PC-9 (cell line): ENCODE results near the gene ECE1. TPM values are rescaled to one million over a fixed set of nuclear protein-coding genes. Genes with fewer than 3 reads are reported as not detected.

Experiments used
- BruUV-seq: library from RNA; stranded (reverse); fragments of 400-500 nt; replicated peaks from 2 replicates; lab custom pipeline; 2021; lab: Mats Ljungman, UMichigan
- CTCF ChIA-PET: fragments of 300-600 bp; sonication (Branson Sonifier 250); formaldehyde crosslinking; loops from one replicate; lab custom pipeline; 2022; ENCODE audit warnings: antibody characterized with exemption; lab: Charles Lee
- POLR2A ChIA-PET: fragments of 300-600 bp; sonication (Branson Sonifier 250); formaldehyde crosslinking; loops from one replicate; lab custom pipeline; 2022; ENCODE audit warnings: antibody characterized with exemption; ENCODE audit not compliant: unreplicated experiment; lab: Charles Lee
- DNase-seq, 2 experiments: peaks; one replicate each; pipeline versions ENCODE4 v3.0.0 to v3.0.0-alpha.2; 2015 to 2022; ENCODE audit warnings: mixed read lengths in 1 of 2
- H2AFZ ChIP-seq: fragments of 200-600 bp; sonication (generic); 2 replicates; pipeline ENCODE4 v1.8.1; 2017; ENCODE audit warnings: antibody characterized with exemption
- H3F3A ChIP-seq: fragments of 200-600 bp; sonication (generic); 2 replicates; pipeline ENCODE4 v1.8.1; 2017; ENCODE audit warnings: antibody characterized with exemption, mild to moderate bottlenecking, low read depth; ENCODE audit not compliant: insufficient read depth
- H3K27ac ChIP-seq: fragments of 200-600 bp; sonication (generic); 2 replicates; pipeline ENCODE4 v1.6.1; 2016; ENCODE audit warnings: mixed run types
- H3K27me3 ChIP-seq: fragments of 200-600 bp; sonication (generic); 2 replicates; pipeline ENCODE4 v1.6.1; 2016; ENCODE audit warnings: low read depth, mixed run types; ENCODE audit not compliant: insufficient read depth
- H3K36me3 ChIP-seq: fragments of 200-600 bp; sonication (generic); 2 replicates; pipeline ENCODE4 v1.6.1; 2016; ENCODE audit warnings: low read depth, mixed run types
- H3K4me1 ChIP-seq: fragments of 200-600 bp; sonication (generic); replicated peaks from 2 replicates; pipeline ENCODE4 v1.6.1; 2016; ENCODE audit warnings: mixed run types; ENCODE audit not compliant: insufficient read depth
- H3K4me2 ChIP-seq: fragments of 200-600 bp; sonication (generic); 2 replicates; pipeline ENCODE4 v1.6.1; 2017; ENCODE audit warnings: mixed run types
- H3K4me3 ChIP-seq: fragments of 200-600 bp; sonication (generic); 2 replicates; pipeline ENCODE4 v1.6.1; 2016; ENCODE audit warnings: mixed run types
- H3K79me2 ChIP-seq: fragments of 200-600 bp; sonication (generic); 2 replicates; pipeline ENCODE4 v1.6.1; 2017; ENCODE audit warnings: low read depth, mixed run types
- H3K9me2 ChIP-seq: fragments of 200-600 bp; sonication (generic); 2 replicates; pipeline ENCODE4 v1.8.1; 2017; ENCODE audit warnings: mild to moderate bottlenecking; ENCODE audit not compliant: insufficient read depth
- H3K9me3 ChIP-seq: fragments of 200-600 bp; sonication (generic); 2 replicates; pipeline ENCODE4 v1.8.1; 2016; ENCODE audit warnings: low read depth; ENCODE audit not compliant: insufficient read depth
- H4K20me1 ChIP-seq: fragments of 200-600 bp; sonication (generic); 2 replicates; pipeline ENCODE4 v1.8.1; 2017; ENCODE audit not compliant: insufficient read depth
- EZH2 ChIP-seq: fragments of 200-600 bp; sonication (generic); IDR thresholded peaks from 2 replicates; pipeline ENCODE4 v1.8.0; 2017; ENCODE audit warnings: antibody characterized with exemption, low read depth
- intact Hi-C: fragments of 100-400 bp; cut with micrococcal nuclease; formaldehyde crosslinking; loops from one replicate; pipeline ENCODE4 v1.10.0; 2022; ENCODE audit not compliant: unreplicated experiment
- total RNA-seq: library from RNA; stranded (reverse); gene quantifications from 2 replicates; pipeline ENCODE4 v1.2.3, GENCODE V29; 2021
- TF ChIP-seq, protein P1 (sequence below): fragments of 200-600 bp; sonication (generic); conservative IDR thresholded peaks from 2 replicates; pipeline ENCODE4 v1.6.1; 2017; ENCODE audit warnings: mixed run types, antibody characterized with exemption, mild to moderate bottlenecking, moderate library complexity

ECE1 gene
- total RNA-seq, 1 experiment from 2014 or later: 80.8 TPM

DNA sequence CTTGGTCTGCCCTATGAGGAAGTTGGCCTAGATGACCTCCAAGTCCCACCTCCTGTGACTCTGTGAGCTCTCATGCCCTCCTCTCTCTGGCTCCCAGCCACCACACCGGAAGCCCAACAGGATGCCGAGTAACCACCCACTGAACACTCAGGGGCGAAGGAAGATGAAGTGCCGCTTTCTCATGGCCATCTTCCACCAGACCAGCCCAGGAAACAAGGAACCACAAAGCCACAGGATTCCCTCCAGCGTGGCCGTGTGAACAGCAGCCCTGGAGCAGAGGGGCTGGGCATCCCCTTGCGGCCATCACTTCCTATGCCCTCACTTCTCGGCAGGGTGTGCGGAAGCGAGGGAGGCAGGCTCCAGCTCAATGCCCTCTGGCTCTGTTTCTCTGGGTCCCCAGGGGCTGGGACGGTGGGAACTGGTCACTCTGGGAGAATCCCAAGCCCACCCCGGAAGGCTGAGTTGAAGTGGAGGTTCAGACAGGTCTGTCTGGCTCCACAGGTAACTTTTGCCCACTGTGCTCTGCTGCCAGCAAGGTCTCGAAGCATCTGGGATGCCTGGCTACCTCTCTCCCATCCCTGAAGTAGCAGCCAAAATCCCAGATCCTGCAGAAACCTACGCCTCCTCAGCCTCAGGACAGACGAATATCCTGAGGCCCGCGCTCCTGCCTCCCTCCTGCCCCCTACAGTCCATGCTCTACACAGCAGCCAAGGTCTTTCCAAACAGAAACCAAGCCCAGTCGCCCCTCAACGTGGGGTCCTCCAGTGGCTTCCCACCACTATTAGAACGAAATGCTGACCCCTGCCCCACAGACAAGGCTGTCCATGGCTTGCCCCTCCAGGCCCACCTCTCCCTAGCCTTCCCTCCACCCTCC lies 44.2 kb upstream of the ECE1 start:
- TF ChIP-seq EZH2: no peak
- TF ChIP-seq, protein P1, sequence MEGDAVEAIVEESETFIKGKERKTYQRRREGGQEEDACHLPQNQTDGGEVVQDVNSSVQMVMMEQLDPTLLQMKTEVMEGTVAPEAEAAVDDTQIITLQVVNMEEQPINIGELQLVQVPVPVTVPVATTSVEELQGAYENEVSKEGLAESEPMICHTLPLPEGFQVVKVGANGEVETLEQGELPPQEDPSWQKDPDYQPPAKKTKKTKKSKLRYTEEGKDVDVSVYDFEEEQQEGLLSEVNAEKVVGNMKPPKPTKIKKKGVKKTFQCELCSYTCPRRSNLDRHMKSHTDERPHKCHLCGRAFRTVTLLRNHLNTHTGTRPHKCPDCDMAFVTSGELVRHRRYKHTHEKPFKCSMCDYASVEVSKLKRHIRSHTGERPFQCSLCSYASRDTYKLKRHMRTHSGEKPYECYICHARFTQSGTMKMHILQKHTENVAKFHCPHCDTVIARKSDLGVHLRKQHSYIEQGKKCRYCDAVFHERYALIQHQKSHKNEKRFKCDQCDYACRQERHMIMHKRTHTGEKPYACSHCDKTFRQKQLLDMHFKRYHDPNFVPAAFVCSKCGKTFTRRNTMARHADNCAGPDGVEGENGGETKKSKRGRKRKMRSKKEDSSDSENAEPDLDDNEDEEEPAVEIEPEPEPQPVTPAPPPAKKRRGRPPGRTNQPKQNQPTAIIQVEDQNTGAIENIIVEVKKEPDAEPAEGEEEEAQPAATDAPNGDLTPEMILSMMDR: peak; percentile 67
- no peaks in the 10 kb centered on the region for H3K27me3 ChIP-seq
- H2AFZ ChIP-seq: no peak overlapping the region
- peaks cover 60% of the 10 kb centered on the region for H3F3A ChIP-seq
- ChIA-PET CTCF (interaction anchor here (0.6 to 2.2 kb wide), 4 partner anchors 10 to 64 kb away, joined by 3 to 14 read pairs (median 5); no protein-coding TSS in a partner anchor), POLR2A (interaction anchor here (0.6 to 1.0 kb wide), 2 partner anchors 11 to 29 kb away, joined by 6 to 10 read pairs; no protein-coding TSS in a partner anchor)
- H3K4me3 ChIP-seq: peak overlapping the region; percentile 42; the same call in 1 of the 2 replicates
- no peaks in the 10 kb centered on the region for H3K9me2 ChIP-seq
- peak overlapping the region; percentile 94 for H3K27ac ChIP-seq
- H3K4me2 ChIP-seq: peak overlapping the region; percentile 76
- peaks cover 54% of the 10 kb centered on the region for H3K79me2 ChIP-seq
- peak; percentile 86 to 92 for DNase-seq
- TSS peak; percentile 61 for BruUV-seq
- peaks cover 89% of the 10 kb centered on the region for H3K4me1 ChIP-seq
- intact Hi-C loops: loop anchor here (1.0 to 2.0 kb wide), 5 partner anchors 10 to 79 kb away; no protein-coding TSS in a partner anchor
- no peaks in the 10 kb centered on the region for H4K20me1 ChIP-seq
- no peaks in the 10 kb centered on the region for H3K36me3 ChIP-seq
- H3K9me3 ChIP-seq: no peaks in the 10 kb centered on the region

DNA sequence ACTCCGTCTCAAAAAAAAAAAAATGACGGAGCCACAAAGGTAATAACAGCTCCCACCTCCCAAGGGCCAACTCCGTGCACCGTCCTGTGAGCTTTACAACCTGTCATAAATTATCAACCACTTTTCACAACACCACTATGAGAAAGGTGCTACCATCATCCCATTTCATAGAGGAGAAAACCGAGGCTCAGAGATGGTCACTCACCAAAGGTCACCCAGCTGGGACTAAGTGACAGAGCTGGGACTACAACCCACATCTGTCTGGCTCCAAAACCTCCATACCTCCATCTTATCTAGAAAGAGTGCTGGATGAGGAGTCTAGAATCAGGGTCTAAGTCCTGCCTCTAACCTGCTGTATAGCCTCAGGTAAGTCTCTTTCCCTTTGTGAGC lies 43.6 kb upstream of the ECE1 start:
- Histone ChIP-seq H3K4me1 (peaks cover 87% of the 10 kb centered on the region), H3K9me3 (no peaks in the 10 kb centered on the region), H3K79me2 (peaks cover 51% of the 10 kb centered on the region), H3K27me3 (no peaks in the 10 kb centered on the region), H4K20me1 (no peaks in the 10 kb centered on the region), H3K4me3 (peak overlapping the region; percentile 44; the same call in 1 of the 2 replicates), H3K4me2 (peak overlapping the region; percentile 76), H3K9me2 (no peaks in the 10 kb centered on the region), H3F3A (peaks cover 61% of the 10 kb centered on the region), H3K36me3 (no peaks in the 10 kb centered on the region), H2AFZ (no peak overlapping the region), H3K27ac (peak overlapping the region; percentile 94)
- no peak for DNase-seq
- intact Hi-C loops: loop anchor here (1.0 to 2.0 kb wide), 5 partner anchors 10 to 79 kb away; no protein-coding TSS in a partner anchor
- BruUV-seq: TSS peak; percentile 62
- POLR2A ChIA-PET: interaction anchor here (0.6 to 1.0 kb wide), 2 partner anchors 10 to 28 kb away, joined by 6 to 10 read pairs; no protein-coding TSS in a partner anchor
- CTCF ChIA-PET: interaction anchor here (0.6 to 2.2 kb wide), 3 partner anchors 10 to 63 kb away, joined by 3 to 14 read pairs (median 4); no protein-coding TSS in a partner anchor
- no peak for TF ChIP-seq EZH2
- TF ChIP-seq, protein P1: no peak

DNA sequence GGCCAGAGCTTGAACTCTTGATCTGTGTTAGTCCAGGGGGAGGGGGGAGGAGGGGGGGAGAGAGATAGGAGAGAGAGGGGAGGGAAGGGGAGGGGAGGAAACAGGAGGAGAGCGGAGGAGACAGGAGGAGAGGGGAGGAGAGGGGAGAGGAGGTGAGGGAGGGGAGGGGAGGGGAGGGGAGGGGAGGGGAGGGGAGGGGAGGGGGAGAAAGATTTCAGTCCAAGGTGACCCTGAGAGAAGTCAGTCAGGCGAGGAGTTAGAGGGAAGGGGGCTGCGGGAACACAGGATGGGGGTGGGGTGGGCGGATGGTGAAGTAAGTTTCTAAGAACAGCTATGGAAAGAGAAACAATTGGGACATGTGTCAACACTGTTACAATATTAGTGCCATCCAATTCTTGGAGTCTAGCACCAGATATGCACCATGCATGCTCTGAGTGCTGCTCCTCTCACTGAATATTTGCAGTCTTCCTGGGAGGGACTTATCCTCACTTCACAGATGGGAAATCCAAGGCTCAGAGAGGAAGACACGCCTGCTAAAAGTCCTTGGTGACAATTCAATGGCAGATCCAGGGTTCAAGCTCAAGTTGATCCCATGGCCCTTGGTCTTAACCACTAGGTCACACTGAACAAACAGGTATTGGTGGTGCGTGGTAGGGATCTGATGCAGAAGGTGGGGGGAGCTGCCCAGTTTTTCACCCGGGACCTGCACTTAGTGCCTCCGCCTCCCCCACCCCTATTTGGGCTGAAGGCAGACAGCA lies 42.5 kb upstream of the ECE1 start:
- Histone ChIP-seq H4K20me1 (no peaks in the 10 kb centered on the region), H3K36me3 (no peaks in the 10 kb centered on the region), H3K27me3 (no peaks in the 10 kb centered on the region), H3K4me3 (no peak overlapping the region), H3K79me2 (peaks cover 61% of the 10 kb centered on the region), H2AFZ (no peak overlapping the region), H3K9me2 (no peaks in the 10 kb centered on the region), H3F3A (peaks cover 55% of the 10 kb centered on the region), H3K4me1 (peaks cover 87% of the 10 kb centered on the region), H3K9me3 (no peaks in the 10 kb centered on the region), H3K27ac (peak overlapping the region; percentile 94; the same call in 1 of the 2 replicates), H3K4me2 (peak overlapping the region; percentile 34; the same call in 1 of the 2 replicates)
- intact Hi-C loops: no loop called here
- ChIA-PET POLR2A (no interaction called here), CTCF (no interaction called here)
- no peak for TF ChIP-seq EZH2
- TF ChIP-seq, protein P1: no peak
- no peak for DNase-seq
- no TSS peak for BruUV-seq
